Glutamatergic neuron (in vitro differentiated cells): ENCODE data around the gene CPNE7. TPM values are rescaled to one million over a fixed set of nuclear protein-coding genes. Genes with fewer than 3 reads are reported as not detected.

Experiments
- DNase-seq: peaks from one replicate; pipeline ENCODE4 v3.0.0; 2022
- H3K27ac Mint-ChIP-seq: one replicate; pipeline ENCODE4 v1.8.0; 2020; ENCODE audit warnings: mild to moderate bottlenecking, mixed read lengths, inconsistent platforms; ENCODE audit not compliant: unreplicated experiment
- H3K27me3 Mint-ChIP-seq: one replicate; pipeline ENCODE4 v1.8.0; 2020; ENCODE audit warnings: mild to moderate bottlenecking, moderate library complexity, mixed read lengths, inconsistent platforms; ENCODE audit not compliant: unreplicated experiment
- H3K36me3 Mint-ChIP-seq: one replicate; pipeline ENCODE4 v1.8.0; 2020; ENCODE audit warnings: mild to moderate bottlenecking, mixed read lengths, inconsistent platforms; ENCODE audit not compliant: unreplicated experiment
- H3K4me1 Mint-ChIP-seq: one replicate; pipeline ENCODE4 v1.8.0; 2020; ENCODE audit warnings: mild to moderate bottlenecking, low read depth, mixed read lengths, inconsistent platforms; ENCODE audit not compliant: unreplicated experiment
- H3K4me3 Mint-ChIP-seq: one replicate; pipeline ENCODE4 v1.8.0; 2020; ENCODE audit warnings: mild to moderate bottlenecking, mixed read lengths, inconsistent platforms; ENCODE audit not compliant: unreplicated experiment
- H3K9me3 Mint-ChIP-seq: one replicate; pipeline ENCODE4 v1.8.0; 2020; ENCODE audit warnings: mild to moderate bottlenecking, moderate library complexity, mixed read lengths, inconsistent platforms; ENCODE audit not compliant: unreplicated experiment
- CTCF ChIP-seq: fragments of 200-600 bp; sonication (generic); IDR thresholded peaks from one replicate; pipeline ENCODE4 v1.5.0; 2021; ENCODE audit not compliant: partially characterized antibody, unreplicated experiment
- total RNA-seq: library from RNA; stranded (reverse); fragmentation: NEBNext Ultra II Directional; extraction: Animal tissue kit (Norgen Biotek cat#: 25700); gene quantifications from one replicate; pipeline ENCODE4 v1.2.1, GENCODE V29; 2021; ENCODE audit not compliant: unreplicated experiment

CPNE7 gene
- total RNA-seq, 1 donor from 2014 or later = 17.8 TPM

- no peaks in the 10 kb centered on the region for H3K36me3 Mint-ChIP-seq
- H3K9me3 Mint-ChIP-seq = peaks cover 3% of the 10 kb centered on the region
- H3K4me3 Mint-ChIP-seq = no peak overlapping the region
- H3K27ac Mint-ChIP-seq = no peak overlapping the region
- no peaks in the 10 kb centered on the region for H3K27me3 Mint-ChIP-seq
- H3K4me1 Mint-ChIP-seq = no peaks in the 10 kb centered on the region
- no peak for DNase-seq
- TF ChIP-seq CTCF = no peak
Measured at GRCh38 chr16:89588413-89589109, 13.0 kb downstream of the CPNE7 start.

GRCh38 chr16:89589241-89589926 is 13.8 kb downstream of the CPNE7 start:
- H3K4me1 Mint-ChIP-seq = no peaks in the 10 kb centered on the region
- no peaks in the 10 kb centered on the region for H3K27me3 Mint-ChIP-seq
- no peaks in the 10 kb centered on the region for H3K36me3 Mint-ChIP-seq
- peaks cover 4% of the 10 kb centered on the region for H3K9me3 Mint-ChIP-seq
- TF ChIP-seq CTCF = no peak
- no peak overlapping the region for H3K4me3 Mint-ChIP-seq
- H3K27ac Mint-ChIP-seq = no peak overlapping the region
- no peak for DNase-seq

- Mint-ChIP-seq H3K27me3 (peaks cover 13% of the 10 kb centered on the region), H3K4me3 (no peak overlapping the region), H3K27ac (no peak overlapping the region)
Measured at GRCh38 chr16:89593841-89594240, 18.3 kb downstream of the CPNE7 start.

GRCh38 chr16:89595330-89596060 is 19.9 kb downstream of the CPNE7 start:
- Mint-ChIP-seq H3K27ac (peak overlapping the region; percentile 62), H3K9me3 (peaks cover 16% of the 10 kb centered on the region), H3K36me3 (no peaks in the 10 kb centered on the region), H3K4me1 (peaks cover 14% of the 10 kb centered on the region), H3K4me3 (no peak overlapping the region), H3K27me3 (peaks cover 13% of the 10 kb centered on the region)
- TF ChIP-seq CTCF = no peak
- DNase-seq = peak; percentile 10

More at GRCh38 chr16:89593841-89594240, 18.3 kb downstream of the CPNE7 start:
- peaks cover 14% of the 10 kb centered on the region for H3K9me3 Mint-ChIP-seq
- H3K4me1 Mint-ChIP-seq = peaks cover 4% of the 10 kb centered on the region
- no peak for DNase-seq
- no peak for TF ChIP-seq CTCF
- no peaks in the 10 kb centered on the region for H3K36me3 Mint-ChIP-seq
